Stimulated activated CD4-positive, alpha-beta T cell treated with anti-CD3 and anti-CD28 coated beads, Interleukin-2, amount 100 ng/mL, for 48 hours (primary cell): ENCODE results near the gene HOXA10.

Experiments
- DNase-seq, 2 donors: peaks; one replicate each; pipeline ENCODE4 v3.0.0-alpha.2; 2020

HOXA10 gene

GRCh38 chr7:27203365-27203953 lies 29.3 kb upstream of the HOXA10 start:
- DNase-seq = no peak

GRCh38 chr7:27202862-27203134 lies 28.7 kb upstream of the HOXA10 start:
- DNase-seq = no peak

GRCh38 chr7:27202018-27202861 lies 28.1 kb upstream of the HOXA10 start:
- no peak for DNase-seq

GRCh38 chr7:27201580-27202017 lies 27.5 kb upstream of the HOXA10 start:
- no peak for DNase-seq

GRCh38 chr7:27200761-27201579 lies 26.9 kb upstream of the HOXA10 start:
- DNase-seq = no peak

GRCh38 chr7:27199849-27200760 lies 26.0 kb upstream of the HOXA10 start, which contains the start of gene HOXA13:
Gene HOXA13 (minus strand): TSS chr7:27200091. CDS start chr7:27200077, 14 bp downstream.
- DNase-seq = no peak

GRCh38 chr7:27198871-27199801 lies 25.0 kb upstream of the HOXA10 start:
- DNase-seq = no peak

GRCh38 chr7:27198138-27198841 lies 24.2 kb upstream of the HOXA10 start:
- DNase-seq = no peak

GRCh38 chr7:27197137-27198042 lies 23.3 kb upstream of the HOXA10 start:
- DNase-seq = no peak

GRCh38 chr7:27196287-27196767 lies 22.2 kb upstream of the HOXA10 start:
- DNase-seq = peak; percentile 82

GRCh38 chr7:27194686-27195379 lies 20.7 kb upstream of the HOXA10 start:
- no peak for DNase-seq

GRCh38 chr7:27194002-27194352 lies 19.9 kb upstream of the HOXA10 start:
- no peak for DNase-seq

- DNase-seq = no peak
Measured at GRCh38 chr7:27193335-27194001, 19.3 kb upstream of the HOXA10 start.

- no peak for DNase-seq
Measured at GRCh38 chr7:27192546-27193334, 18.6 kb upstream of the HOXA10 start.

GRCh38 chr7:27191833-27192545 lies 17.9 kb upstream of the HOXA10 start:
- DNase-seq = no peak

- DNase-seq = no peak
Measured at GRCh38 chr7:27191161-27191731, 17.1 kb upstream of the HOXA10 start.
